ENCODE results near the gene C7. TPM values are rescaled to one million over a fixed set of nuclear protein-coding genes. Genes with fewer than 3 reads are reported as not detected.

Gene C7
- total RNA-seq, 2 donors from 2014 or later, result 176 to 687 TPM

DNA sequence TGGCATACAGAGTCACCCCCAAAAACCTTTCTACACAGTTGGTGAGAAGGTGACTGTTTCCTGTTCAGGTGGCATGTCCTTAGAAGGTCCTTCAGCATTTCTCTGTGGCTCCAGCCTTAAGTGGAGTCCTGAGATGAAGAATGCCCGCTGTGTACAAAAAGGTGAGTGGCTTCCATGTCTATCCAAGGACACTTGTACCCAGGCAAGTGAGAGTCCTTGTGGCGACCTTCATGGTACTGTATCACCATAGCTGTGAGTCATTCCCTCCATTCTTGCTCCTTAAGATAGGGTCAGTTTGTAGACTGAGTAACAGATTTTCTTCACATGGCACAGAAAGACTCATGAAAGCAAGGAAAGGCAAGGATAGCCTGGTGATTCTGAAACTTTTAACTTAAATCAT is 63.1 kb downstream of the C7 start:
- TF ChIP-seq, protein P1, sequence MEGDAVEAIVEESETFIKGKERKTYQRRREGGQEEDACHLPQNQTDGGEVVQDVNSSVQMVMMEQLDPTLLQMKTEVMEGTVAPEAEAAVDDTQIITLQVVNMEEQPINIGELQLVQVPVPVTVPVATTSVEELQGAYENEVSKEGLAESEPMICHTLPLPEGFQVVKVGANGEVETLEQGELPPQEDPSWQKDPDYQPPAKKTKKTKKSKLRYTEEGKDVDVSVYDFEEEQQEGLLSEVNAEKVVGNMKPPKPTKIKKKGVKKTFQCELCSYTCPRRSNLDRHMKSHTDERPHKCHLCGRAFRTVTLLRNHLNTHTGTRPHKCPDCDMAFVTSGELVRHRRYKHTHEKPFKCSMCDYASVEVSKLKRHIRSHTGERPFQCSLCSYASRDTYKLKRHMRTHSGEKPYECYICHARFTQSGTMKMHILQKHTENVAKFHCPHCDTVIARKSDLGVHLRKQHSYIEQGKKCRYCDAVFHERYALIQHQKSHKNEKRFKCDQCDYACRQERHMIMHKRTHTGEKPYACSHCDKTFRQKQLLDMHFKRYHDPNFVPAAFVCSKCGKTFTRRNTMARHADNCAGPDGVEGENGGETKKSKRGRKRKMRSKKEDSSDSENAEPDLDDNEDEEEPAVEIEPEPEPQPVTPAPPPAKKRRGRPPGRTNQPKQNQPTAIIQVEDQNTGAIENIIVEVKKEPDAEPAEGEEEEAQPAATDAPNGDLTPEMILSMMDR (IDR thresholded peaks at IDR 0.05), result no peak
- peaks cover 5% of the 10 kb centered on the region for H3K36me3 ChIP-seq
- H3K27ac ChIP-seq, result no peak overlapping the region
- H3K4me3 ChIP-seq, result no peak overlapping the region
- peaks cover 0 to 5% of the 10 kb centered on the region in 2 donors for H3K9me3 ChIP-seq
- H3K27me3 ChIP-seq, result no peaks in the 10 kb centered on the region
- no peaks in the 10 kb centered on the region for H3K4me1 ChIP-seq
- DNase-seq (ENCODE audit: low spot score), result no peak

DNA sequence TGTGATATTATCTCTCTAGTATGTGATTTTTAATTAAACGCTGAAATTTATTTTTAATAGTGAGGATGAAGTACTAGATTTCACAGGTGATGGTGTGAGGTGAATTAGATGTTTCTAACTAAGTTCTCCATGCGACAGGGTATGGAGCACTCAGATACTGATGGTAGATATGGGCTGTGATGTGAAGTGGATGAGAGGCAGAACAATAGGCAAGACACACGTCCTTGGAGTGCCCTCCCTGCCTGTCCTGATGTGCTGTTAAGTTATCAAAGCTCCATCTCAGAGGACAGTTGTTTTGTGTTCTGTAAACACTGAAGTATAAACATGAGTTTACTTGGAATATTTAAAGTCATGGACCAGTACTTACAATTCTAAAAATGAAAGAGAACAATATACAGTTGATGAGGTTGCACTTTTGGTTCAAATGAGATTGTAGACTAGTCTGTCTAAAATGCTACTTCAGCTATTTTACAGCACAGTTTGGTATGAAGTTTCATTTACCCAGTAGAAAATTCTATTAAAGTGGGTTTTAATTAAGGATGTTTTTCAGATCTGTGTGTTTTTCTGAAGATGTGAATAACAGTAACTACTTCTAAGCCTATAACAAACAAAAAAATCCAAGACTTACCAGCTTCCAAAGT is 64.2 kb downstream of the C7 start:
- no peak overlapping the region for H3K27ac ChIP-seq
- DNase-seq (ENCODE audit: low spot score), result no peak
- no peaks in the 10 kb centered on the region for H3K4me1 ChIP-seq
- H3K36me3 ChIP-seq, result peaks cover 5% of the 10 kb centered on the region
- H3K27me3 ChIP-seq, result no peaks in the 10 kb centered on the region
- TF ChIP-seq, protein P1 (IDR thresholded peaks at IDR 0.05), result no peak
- H3K9me3 ChIP-seq, result no peaks in the 10 kb centered on the region
- no peak overlapping the region for H3K4me3 ChIP-seq

DNA sequence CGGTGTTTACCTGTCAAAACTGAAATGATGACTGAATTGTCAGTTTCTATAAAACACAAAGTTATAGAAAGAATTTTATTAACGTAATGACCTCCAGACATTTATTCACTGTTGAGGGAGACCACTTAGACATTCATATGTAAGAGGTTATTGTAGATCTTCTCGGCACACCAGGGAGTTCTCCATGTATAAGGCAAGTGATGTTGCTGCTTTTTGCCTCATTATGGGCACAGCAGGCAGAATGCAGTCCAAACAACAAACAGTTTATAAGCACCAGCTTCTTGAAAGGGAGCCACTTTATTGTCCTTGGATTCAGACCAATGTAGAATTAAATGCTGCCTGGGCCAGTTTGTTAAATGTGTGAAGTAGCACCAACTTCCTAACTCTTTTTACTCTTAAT is 66.7 kb downstream of the C7 start:
- TF ChIP-seq, protein P1 (IDR thresholded peaks at IDR 0.05), result no peak
- Histone ChIP-seq H3K9me3 (no peaks in the 10 kb centered on the region), H3K27me3 (no peaks in the 10 kb centered on the region), H3K36me3 (peaks cover 5% of the 10 kb centered on the region), H3K27ac (no peak overlapping the region), H3K4me3 (no peak overlapping the region), H3K4me1 (no peaks in the 10 kb centered on the region)
- no peak for DNase-seq (ENCODE audit: low spot score)

DNA sequence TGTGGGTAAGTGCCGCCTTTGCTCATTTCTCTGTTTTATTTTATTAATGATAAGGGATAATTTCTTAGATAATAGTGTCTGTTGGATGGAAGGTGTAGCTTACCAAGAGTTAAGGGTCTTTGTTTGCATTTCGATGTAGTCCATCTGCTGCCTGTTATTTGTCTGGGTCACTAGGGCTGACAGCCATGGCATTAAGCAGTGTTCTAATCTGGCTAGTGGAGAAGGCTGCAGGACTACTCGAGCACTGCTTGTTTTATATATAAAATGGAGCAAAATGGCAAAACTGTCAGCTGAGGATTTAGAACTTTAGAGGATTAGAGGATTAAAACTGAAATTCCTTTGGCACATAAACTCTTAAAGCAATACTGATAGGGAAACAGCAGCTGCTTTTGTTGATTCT is 67.5 kb downstream of the C7 start:
- TF ChIP-seq, protein P1 (IDR thresholded peaks at IDR 0.05), result no peak
- Histone ChIP-seq H3K4me3 (no peak overlapping the region), H3K27ac (no peak overlapping the region), H3K27me3 (no peaks in the 10 kb centered on the region), H3K4me1 (no peaks in the 10 kb centered on the region), H3K9me3 (no peaks in the 10 kb centered on the region), H3K36me3 (peaks cover 12% of the 10 kb centered on the region)
- DNase-seq (ENCODE audit: low spot score), result no peak

DNA sequence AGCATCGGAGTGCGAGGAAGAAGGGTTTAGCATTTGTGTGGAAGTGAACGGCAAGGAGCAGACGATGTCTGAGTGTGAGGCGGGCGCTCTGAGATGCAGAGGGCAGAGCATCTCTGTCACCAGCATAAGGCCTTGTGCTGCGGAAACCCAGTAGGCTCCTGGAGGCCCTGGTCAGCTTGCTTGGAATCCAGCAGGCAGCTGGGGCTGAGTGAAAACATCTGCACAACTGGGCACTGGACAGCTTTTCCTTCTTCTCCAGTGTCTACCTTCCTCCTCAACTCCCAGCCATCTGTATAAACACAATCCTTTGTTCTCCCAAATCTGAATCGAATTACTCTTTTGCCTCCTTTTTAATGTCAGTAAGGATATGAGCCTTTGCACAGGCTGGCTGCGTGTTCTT is 72.1 kb downstream of the C7 start:
- no peak overlapping the region for H3K27ac ChIP-seq
- H3K9me3 ChIP-seq, result no peaks in the 10 kb centered on the region
- DNase-seq (ENCODE audit: low spot score), result no peak
- H3K4me1 ChIP-seq, result no peaks in the 10 kb centered on the region
- H3K4me3 ChIP-seq, result no peak overlapping the region
- TF ChIP-seq, protein P1 (IDR thresholded peaks at IDR 0.05), result no peak
- peaks cover 12% of the 10 kb centered on the region for H3K36me3 ChIP-seq
- H3K27me3 ChIP-seq, result no peaks in the 10 kb centered on the region

DNA sequence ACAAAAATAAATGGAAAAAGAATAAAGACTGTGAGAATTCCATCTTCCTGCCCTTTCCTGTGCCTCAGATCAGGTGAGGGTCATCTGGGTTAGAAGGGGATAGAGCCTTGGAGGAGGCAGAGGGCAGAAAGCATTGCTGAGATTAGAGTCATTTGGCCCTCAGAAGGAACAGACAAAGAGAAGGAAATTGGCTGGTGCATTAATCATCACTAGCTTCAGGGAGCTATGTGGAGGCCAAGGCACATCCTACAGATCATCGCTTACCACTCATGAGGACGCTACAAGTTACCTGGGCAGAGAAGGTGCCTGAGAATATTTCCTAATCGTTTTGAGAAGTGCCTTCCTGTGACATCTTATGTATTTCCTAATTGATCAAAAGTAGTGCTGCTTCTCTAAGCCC is 74.5 kb downstream of the C7 start:
- no peak overlapping the region for H3K4me3 ChIP-seq
- TF ChIP-seq, protein P1 (IDR thresholded peaks at IDR 0.05), result no peak
- no peaks in the 10 kb centered on the region for H3K9me3 ChIP-seq
- no peak for DNase-seq (ENCODE audit: low spot score)
- no peaks in the 10 kb centered on the region for H3K4me1 ChIP-seq
- no peak overlapping the region for H3K27ac ChIP-seq
- peaks cover 12% of the 10 kb centered on the region for H3K36me3 ChIP-seq
- no peaks in the 10 kb centered on the region for H3K27me3 ChIP-seq
